HG02884 (cell line): ENCODE measurements around the gene ZC3H12C.

Experiments used
- ATAC-seq: cut with Tn5 transposase; IDR thresholded peaks from one replicate; pipeline ENCODE4 v1.9.1; 2021; ENCODE audit warnings: mild to moderate bottlenecking, moderate library complexity; ENCODE audit not compliant: unreplicated experiment

Gene ZC3H12C

DNA sequence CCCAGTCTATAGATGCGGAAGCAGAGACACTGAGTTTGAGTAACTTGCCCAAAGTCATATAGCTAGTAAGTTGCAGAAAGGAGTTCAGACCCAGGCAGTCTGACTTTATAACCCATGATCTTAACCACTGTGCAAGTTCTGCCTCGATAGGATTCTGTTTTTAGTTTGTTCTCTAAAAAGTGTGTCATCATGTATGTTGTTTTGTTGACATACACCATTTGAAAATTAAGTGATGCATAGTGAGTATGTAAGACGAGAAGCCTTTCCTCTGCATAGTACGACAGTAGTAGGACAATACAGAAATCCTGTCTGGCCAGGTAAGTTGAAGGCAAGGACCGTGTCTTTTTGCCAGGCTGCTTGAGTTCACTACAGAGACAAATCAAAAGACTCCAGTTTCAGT is 3.3 kb downstream of the ZC3H12C start:
- ATAC-seq, result no peak

GRCh38 chr11:110097459-110098012 is 4.3 kb downstream of the ZC3H12C start:
- ATAC-seq, result no peak

GRCh38 chr11:110098645-110099044 is 5.5 kb downstream of the ZC3H12C start:
- ATAC-seq, result peak; percentile 67

- ATAC-seq, result no peak
These were observed 7.5 kb downstream of the ZC3H12C start for GRCh38 chr11:110100476-110101240.

DNA sequence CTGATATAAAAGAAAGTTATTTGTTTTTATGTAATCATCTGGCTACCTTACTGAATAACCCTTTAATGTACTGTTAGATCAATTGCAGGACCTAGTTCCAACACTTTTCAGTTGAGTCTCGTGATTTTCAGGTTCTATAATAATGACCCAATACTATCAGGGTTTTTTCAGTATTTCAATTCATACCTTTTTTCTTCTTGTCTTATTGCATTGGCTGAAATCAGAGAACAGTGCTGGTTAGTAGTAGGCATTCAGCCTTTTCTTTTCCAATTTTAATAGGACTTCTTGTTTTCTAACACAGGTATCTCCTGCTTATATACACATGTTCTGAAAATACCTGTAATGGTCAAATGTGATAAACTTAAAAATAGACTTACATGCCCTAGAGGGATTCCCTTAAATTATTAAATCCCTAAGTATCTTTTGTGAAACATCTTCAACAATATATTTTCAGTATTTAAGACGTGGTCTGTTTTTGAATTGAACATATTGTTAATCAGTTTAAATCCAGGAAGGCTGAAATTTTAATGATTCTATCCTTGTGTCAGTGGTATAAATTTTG is 13.6 kb downstream of the ZC3H12C start:
- no peak for ATAC-seq

GRCh38 chr11:110110854-110111253 is 17.7 kb downstream of the ZC3H12C start:
- ATAC-seq, result no peak

GRCh38 chr11:110112457-110112856 is 19.3 kb downstream of the ZC3H12C start:
- no peak for ATAC-seq

- no peak for ATAC-seq
These were observed 20.3 kb downstream of the ZC3H12C start for GRCh38 chr11:110113505-110113904.

- no peak for ATAC-seq
These were observed 20.8 kb downstream of the ZC3H12C start for GRCh38 chr11:110113973-110114372.

DNA sequence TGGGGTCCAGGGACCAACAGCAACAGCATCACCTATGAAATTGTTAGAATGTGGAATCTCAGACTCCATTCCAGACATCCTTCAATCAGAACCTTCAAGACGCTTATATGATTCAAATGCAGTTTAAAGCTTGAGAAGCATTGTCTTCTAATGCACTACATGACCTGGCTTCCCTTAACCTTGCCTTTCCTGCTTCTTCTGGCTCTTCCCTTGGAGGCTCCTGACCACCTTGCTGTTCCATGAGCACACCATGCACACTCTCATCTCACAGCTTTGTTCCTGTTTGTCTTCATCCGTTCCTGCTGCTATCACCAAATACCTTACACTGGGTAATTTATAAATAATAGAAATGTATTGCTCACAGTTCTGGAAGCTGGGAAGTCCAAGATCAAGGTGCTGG is 26.1 kb downstream of the ZC3H12C start:
- ATAC-seq, result no peak

DNA sequence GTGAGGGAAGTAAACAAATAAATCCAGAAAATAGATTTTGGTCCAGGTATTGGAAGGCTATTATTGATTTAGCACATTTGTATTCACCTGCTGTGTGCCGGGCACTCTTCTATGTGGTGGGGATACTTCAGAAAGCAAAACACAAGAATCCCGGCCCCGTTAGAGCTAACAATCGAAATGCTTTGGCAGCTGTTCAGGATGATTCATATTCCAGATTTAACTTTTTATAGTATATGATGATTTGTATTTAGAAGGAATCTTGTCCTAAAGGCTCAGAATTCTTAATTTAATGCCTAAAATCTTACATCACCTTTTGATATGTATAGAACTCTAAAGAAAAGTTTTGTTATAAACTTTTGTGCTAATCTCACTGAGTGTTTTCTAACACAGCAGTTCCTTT is 28.0 kb downstream of the ZC3H12C start:
- no peak for ATAC-seq

DNA sequence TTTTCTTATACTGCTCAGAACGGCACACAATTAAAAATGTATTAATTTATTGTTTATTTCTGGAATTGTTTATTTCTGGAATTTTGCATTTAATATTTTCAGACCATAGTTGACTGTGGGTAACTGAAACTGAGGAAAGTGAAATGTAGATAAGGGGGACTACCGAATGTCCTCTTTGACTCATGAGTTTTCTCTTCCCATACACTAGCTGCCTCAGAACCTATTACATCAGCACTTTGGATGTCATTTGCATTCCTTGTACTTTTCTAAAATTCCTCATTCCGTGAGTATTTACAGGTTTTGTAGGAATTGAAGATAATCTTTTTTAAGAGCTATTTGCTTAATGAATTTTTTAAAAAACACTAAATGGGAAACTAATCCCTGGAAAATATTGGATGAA is 29.8 kb downstream of the ZC3H12C start:
- ATAC-seq, result no peak

DNA sequence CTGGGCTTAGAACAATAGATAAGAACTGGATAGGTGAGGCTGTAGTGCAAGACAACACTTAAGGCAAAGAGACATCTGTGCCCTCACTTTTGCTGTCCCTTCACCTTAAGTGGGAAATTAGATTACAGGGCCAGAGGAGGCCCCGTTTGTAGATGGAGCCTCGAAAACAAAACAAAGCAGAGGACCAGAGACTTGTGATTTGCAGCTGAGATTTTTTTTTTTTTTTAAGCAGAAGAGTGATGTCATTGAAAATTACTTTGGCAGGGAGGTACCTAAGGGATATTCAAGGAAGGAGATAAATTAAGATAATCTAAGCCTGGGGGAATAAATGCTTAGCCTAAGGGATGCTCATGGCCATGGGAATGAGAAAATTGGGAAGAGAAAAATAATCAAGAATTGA is 31.4 kb downstream of the ZC3H12C start:
- ATAC-seq, result no peak

DNA sequence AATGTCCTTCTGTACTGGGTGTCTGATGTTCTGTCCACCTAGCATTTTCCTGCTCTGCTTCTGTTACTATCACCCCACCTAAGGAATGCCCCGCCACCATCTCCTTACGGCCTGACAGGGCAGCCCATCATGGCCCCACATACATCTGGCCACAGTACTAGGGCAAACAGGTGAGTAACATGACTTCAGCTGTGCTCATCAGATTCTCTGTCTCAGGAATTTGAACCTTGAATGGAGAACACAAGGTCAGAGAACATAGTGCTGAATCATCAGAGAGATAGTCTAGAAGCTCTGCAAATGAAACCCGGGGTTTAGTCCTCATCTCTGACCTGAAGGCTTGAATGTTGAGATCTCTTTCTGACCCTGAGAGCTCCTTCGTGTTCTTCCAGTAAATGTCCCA is 32.4 kb downstream of the ZC3H12C start:
- no peak for ATAC-seq

DNA sequence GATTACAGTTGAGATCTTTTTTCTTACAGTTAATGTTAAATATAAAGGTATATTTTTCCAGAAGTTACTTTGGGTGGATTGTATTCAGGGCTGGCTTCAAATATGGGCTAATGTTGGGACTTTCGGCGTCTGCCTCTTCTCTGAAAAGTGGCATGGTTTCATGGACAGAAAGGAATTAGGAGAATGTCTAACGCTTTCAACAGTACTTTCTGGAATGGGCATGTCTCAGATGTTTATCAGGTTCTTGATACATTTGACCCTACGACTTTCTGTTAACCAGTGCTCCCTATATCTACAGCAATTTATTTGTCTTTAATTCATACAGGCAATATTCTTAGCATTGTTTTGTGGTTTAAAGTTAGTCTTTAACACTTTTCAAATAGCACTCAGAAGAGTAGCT is 33.7 kb downstream of the ZC3H12C start:
- ATAC-seq, result no peak

GRCh38 chr11:110128161-110128560 is 35.0 kb downstream of the ZC3H12C start:
- ATAC-seq, result no peak

- ATAC-seq, result no peak
These were observed 37.5 kb downstream of the ZC3H12C start for GRCh38 chr11:110130642-110131238.

DNA sequence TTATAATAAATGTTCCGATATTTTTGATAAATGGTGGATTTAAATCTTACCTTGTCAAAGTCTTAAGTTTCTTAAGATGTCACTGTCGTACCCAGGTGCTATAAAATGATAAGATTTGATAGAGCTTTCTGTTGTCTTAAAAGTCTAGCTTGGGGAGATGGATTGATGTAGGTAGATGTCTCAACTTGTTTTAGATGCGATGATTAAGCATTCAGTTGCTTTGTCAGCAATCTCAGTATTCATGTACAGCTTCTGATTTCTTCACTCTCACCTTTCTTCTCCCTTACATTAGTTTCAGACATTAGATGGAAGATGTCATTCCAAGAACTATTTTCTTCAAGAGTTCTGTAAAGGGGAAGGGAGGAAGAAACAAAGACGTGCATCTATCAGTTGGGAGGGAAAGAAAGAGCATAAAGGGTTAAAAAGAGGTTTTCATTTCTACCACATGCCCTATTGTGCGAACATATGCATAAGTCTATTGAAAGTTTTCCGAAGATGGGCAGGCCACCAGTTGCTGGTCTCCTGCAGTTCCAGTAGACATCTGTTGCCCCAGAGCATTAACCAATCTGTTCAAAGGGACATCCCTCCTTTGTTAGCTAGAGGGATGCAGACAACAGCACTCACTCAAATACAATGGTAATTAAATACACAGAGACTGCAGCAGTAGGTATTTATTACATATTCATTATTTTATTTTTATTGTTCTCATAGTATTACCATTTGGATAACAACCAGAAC is 38.4 kb downstream of the ZC3H12C start:
- no peak for ATAC-seq

- ATAC-seq, result no peak
These were observed 40.0 kb downstream of the ZC3H12C start for GRCh38 chr11:110133160-110133559.

DNA sequence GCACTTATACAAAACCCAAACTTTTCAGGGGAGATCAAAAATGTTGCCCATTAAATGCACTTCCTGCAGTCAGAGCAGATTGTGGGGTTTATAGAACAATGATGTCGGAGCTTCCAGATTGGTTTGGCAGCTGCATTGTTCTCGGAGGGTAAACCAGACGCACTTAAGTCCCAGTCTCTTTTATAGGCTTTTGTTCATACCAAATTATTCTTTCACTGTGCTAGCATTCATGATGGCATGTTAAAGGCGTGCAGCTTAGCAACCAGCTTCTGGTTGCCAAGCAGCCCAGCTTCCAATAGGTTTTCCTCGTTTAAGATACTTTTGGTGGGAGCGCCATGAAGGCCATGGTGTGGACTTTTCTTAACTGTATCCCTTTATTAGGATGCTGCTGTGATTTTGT is 40.9 kb downstream of the ZC3H12C start:
- no peak for ATAC-seq

- ATAC-seq, result no peak
These were observed 48.6 kb downstream of the ZC3H12C start for GRCh38 chr11:110141812-110142211.
